GM20000 (cell line): ENCODE data around the gene SLC25A51.

ENCODE experiments used
- DNase-seq: peaks from one replicate; pipeline ENCODE4 v3.0.0; 2012; ENCODE audit warnings: low spot score
- TF ChIP-seq, protein P1 (sequence below): IDR thresholded peaks from 2 replicates; pipeline ENCODE4 v1.5.1; 2012; ENCODE audit warnings: mild to moderate bottlenecking, control low read depth; ENCODE audit errors: extremely low read depth, missing control alignments

SLC25A51 gene

DNA sequence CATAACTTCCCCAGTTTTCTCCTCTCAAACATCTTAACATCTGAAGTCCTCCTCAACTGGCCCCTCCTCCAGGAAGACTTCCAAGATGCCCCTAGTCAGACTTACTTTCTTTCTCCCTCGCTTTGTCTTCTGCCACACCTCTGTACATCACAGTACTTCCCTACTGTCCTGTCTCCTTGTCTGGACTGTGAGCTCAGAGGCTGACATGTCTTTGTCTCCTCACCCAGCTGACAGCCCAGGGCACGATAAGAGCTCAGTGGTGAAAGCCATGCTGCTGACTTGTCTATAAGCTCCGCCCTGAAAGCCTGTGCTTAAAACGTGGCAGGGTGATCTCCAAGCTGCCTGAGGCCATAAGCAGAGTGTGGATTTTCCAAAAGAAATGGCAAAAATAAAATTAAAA, 33.0 kb upstream of the SLC25A51 start:
- TF ChIP-seq, protein P1, sequence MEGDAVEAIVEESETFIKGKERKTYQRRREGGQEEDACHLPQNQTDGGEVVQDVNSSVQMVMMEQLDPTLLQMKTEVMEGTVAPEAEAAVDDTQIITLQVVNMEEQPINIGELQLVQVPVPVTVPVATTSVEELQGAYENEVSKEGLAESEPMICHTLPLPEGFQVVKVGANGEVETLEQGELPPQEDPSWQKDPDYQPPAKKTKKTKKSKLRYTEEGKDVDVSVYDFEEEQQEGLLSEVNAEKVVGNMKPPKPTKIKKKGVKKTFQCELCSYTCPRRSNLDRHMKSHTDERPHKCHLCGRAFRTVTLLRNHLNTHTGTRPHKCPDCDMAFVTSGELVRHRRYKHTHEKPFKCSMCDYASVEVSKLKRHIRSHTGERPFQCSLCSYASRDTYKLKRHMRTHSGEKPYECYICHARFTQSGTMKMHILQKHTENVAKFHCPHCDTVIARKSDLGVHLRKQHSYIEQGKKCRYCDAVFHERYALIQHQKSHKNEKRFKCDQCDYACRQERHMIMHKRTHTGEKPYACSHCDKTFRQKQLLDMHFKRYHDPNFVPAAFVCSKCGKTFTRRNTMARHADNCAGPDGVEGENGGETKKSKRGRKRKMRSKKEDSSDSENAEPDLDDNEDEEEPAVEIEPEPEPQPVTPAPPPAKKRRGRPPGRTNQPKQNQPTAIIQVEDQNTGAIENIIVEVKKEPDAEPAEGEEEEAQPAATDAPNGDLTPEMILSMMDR = no peak
- DNase-seq = no peak

DNA sequence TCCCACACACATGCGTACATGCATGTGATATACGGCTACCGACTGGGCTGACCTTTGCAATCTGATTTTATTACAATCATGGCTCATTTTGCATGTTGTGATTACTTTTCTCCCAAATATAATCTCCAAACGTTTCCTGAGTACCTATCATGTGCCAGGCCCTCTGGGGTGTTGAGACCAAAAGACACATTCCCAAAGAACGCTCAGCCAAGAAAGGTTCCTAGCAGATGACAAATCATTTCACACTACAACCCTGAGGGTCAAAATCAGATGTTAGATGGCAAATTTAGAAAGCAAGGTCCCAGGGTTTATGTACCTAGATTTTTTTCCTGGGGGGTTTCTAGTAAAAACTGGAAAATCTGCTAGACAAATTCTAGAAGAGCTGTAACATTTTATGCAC, 32.4 kb upstream of the SLC25A51 start:
- TF ChIP-seq, protein P1 = no peak
- DNase-seq = no peak

DNA sequence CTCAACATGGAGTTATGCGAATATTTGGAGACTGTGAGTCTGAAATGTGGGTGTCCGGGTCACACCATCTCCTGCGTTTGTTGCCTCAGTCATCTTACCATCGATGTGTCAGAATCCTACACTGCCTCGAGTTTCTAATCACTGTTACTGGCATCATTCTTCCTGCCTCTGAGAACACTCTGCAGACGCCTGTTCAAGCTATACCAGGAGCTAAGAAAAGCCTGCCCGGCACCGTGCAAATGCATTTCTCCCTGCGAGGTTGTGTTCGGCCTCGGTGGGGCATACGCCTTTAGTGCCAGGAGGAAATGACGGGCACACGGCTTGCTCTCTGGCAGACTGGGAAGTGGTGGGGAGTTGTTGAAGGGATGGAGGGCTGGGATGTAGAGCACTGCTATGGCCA, 31.2 kb upstream of the SLC25A51 start:
- DNase-seq = no peak
- TF ChIP-seq, protein P1 = no peak

DNA sequence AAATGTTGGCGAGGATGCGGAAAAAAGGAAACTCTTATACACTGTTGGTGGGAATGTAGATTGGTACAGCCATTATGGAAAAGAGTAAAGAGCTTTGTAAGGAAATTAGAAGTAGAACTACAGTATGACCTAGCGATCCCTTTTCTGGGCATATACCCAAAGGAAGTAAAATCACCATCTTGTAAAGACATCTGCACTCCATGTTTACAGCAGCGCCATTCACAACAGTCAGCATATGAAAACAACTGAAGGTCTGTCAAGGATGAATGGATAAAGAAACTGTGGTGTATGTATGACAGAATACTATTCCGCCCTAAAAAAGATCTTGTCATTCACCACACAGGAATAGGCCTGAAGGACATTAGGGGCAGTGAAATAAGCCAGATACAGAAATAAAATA, 27.7 kb upstream of the SLC25A51 start:
- TF ChIP-seq, protein P1 = no peak
- no peak for DNase-seq

DNA sequence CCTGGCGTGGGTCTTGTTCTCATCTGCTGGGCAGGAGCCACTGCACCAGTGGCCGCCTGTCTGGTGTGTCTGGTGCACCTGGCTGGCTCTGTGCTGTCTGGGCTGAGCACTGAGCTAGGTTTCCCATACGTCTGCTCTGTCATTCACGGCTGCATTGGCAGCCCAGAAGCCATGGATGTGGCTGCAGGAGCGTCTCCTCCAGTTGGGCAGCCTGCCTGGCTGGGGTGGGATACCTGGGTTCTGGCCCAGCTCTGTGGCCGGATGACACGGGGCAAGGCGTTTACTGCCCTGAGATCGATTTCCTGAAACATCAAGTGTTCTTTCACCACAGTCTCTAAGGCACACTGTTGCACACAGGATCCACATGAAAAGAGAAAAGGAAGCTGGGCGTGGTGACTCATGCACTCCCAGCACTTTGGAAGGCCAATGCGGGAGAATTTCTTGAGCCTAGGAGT, 25.5 kb upstream of the SLC25A51 start:
- DNase-seq = no peak
- TF ChIP-seq, protein P1 = no peak

DNA sequence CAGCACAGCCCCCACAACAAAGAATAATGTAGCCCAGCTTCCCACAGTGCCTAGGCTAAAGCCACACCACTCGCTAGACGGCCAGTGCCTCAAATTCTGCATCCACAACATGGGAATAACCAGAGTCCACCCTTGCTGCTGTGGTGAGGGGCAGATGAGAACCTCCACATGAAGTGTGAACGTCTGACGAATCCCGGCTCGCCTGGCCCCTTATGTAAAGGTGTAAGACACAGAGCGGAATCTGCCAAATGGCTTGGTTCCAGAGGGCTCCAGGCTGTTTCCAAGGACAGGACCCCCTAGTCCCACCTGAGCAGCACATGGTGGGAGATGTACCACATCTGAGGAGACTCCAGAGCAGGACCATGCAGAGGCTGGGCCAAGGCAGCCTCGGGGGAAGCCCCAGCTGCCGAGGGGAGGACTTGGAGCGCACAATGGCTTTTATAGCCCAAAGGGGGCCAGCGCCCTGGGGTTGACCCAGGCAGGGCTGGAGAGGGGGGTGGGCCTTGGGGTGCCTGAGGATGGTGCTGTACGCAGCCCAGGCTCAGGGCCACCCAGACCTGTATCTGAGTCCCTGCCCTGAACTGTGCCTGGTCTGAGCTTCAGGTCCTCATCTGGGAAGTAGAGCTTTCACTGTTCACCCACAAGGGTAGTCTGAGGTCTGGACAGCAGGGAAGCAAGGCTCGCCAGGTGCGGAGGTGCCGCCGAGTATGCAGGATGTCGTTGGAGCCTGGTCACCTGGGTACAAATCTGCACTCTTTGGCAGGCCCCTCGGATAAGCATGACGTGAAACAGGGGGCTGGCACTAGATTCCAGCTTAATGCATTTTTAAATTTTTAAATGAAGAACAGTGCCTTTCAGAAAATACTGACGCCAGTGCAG, 24.9 kb upstream of the SLC25A51 start:
- TF ChIP-seq, protein P1 = no peak
- DNase-seq = no peak
